SIG-M5 treated with dmso at 0.1 percent for 504 hours (cell line): ENCODE results near the gene ZNF593.

Experiments used
- DNase-seq: peaks from one replicate; lab custom pipeline; 2025; ENCODE audit not compliant: unreplicated experiment; lab: John Stamatoyannopoulos, UW

The ZNF593 gene

GRCh38 chr1:26169669-26170471 lies at the start of gene ZNF593:
ZNF593 (plus strand) TSS chr1:26169908; CDS start chr1:26169984, 76 bp downstream.
- peak; percentile 86 for DNase-seq

GRCh38 chr1:26121854-26122773 lies 47.6 kb upstream of the ZNF593 start:
- no peak for DNase-seq

- no peak for DNase-seq
Observed at GRCh38 chr1:26122988-26123973, 46.4 kb upstream of the ZNF593 start.

- DNase-seq = no peak
Observed at GRCh38 chr1:26124418-26125331, 45.0 kb upstream of the ZNF593 start.

- no peak for DNase-seq
Observed at GRCh38 chr1:26125382-26125781, 44.3 kb upstream of the ZNF593 start.

GRCh38 chr1:26125946-26126320 lies 43.8 kb upstream of the ZNF593 start:
- DNase-seq = no peak

- peak; percentile 97 for DNase-seq
Observed at GRCh38 chr1:26126321-26127084, 43.2 kb upstream of the ZNF593 start.

- DNase-seq = peak; percentile 29
Observed at GRCh38 chr1:26127235-26128163, 42.2 kb upstream of the ZNF593 start.

- DNase-seq = no peak
Observed at GRCh38 chr1:26129778-26130177, 39.9 kb upstream of the ZNF593 start.

- no peak for DNase-seq
Observed at GRCh38 chr1:26130695-26131094, 39.0 kb upstream of the ZNF593 start.

GRCh38 chr1:26132128-26132833 lies 37.4 kb upstream of the ZNF593 start:
- DNase-seq = no peak

- DNase-seq = no peak
Observed at GRCh38 chr1:26132834-26133167, 36.9 kb upstream of the ZNF593 start.

- DNase-seq = no peak
Observed at GRCh38 chr1:26134466-26134865, 35.2 kb upstream of the ZNF593 start.

GRCh38 chr1:26138974-26139558 lies 30.6 kb upstream of the ZNF593 start:
- no peak for DNase-seq

- DNase-seq = no peak
Observed at GRCh38 chr1:26142159-26142558, 27.5 kb upstream of the ZNF593 start.

GRCh38 chr1:26145041-26145959 lies 24.4 kb upstream of the ZNF593 start:
- peak; percentile 70 for DNase-seq
